Stomach smooth muscle (tissue), 2 donors: ENCODE results near the gene ZDHHC11.
"Not testable (repeated sequence)": the region's sequence is repeated elsewhere in the genome, so short reads cannot be mapped to it uniquely, and the experiment has no call there.

Source experiments
- H3K27ac ChIP-seq: one replicate; pipeline ENCODE4 v1.7.0; 2013; ENCODE audit warnings: mild to moderate bottlenecking, low read length, inconsistent platforms
- H3K27me3 ChIP-seq, 2 donors: one replicate each; pipeline ENCODE4 v1.7.0; 2013; ENCODE audit warnings: low read length in 2 of 2; ENCODE audit not compliant: insufficient read depth in 2 of 2, control insufficient read depth in 1 of 2
- H3K36me3 ChIP-seq, 2 donors: one replicate each; pipeline ENCODE4 v1.7.0; 2013; ENCODE audit warnings: low read length in 2 of 2; ENCODE audit not compliant: control insufficient read depth in 2 of 2, insufficient read depth in 2 of 2
- H3K4me1 ChIP-seq: one replicate; pipeline ENCODE4 v1.7.0; 2013; ENCODE audit warnings: low read length; ENCODE audit not compliant: control insufficient read depth, insufficient read depth
- H3K4me3 ChIP-seq, 2 donors: one replicate each; pipeline ENCODE4 v1.7.0; 2013; ENCODE audit warnings: low read length in 2 of 2
- H3K9ac ChIP-seq, 2 donors: one replicate each; pipeline ENCODE4 v1.7.0; 2013; ENCODE audit warnings: low read length in 2 of 2, mild to moderate bottlenecking in 1 of 2
- H3K9me3 ChIP-seq, 2 donors: one replicate each; pipeline ENCODE4 v1.7.0; 2013; ENCODE audit warnings: low read length in 2 of 2; ENCODE audit not compliant: control insufficient read depth in 2 of 2
- donor health status: healthy.
- donor health status: Pancreatic carcinoma.

Gene ZDHHC11

GRCh38 chr5:856531-857425 is 6.0 kb upstream of the ZDHHC11 start:
- no peak overlapping the region for H3K27ac ChIP-seq
- H3K36me3 ChIP-seq: peaks cover 0 to 3% of the 10 kb centered on the region in 2 donors
- no peak overlapping the region for H3K9ac ChIP-seq
- no peaks in the 10 kb centered on the region for H3K9me3 ChIP-seq
- peaks cover 5 to 8% of the 10 kb centered on the region in 2 donors for H3K27me3 ChIP-seq
- H3K4me3 ChIP-seq: no peak overlapping the region
- no peaks in the 10 kb centered on the region for H3K4me1 ChIP-seq

GRCh38 chr5:855771-856530 is 5.2 kb upstream of the ZDHHC11 start:
- no peak overlapping the region for H3K27ac ChIP-seq
- H3K36me3 ChIP-seq: peaks cover 0 to 3% of the 10 kb centered on the region in 2 donors
- H3K4me3 ChIP-seq: no peak overlapping the region
- no peaks in the 10 kb centered on the region for H3K4me1 ChIP-seq
- H3K9me3 ChIP-seq: no peaks in the 10 kb centered on the region
- no peak overlapping the region for H3K9ac ChIP-seq
- H3K27me3 ChIP-seq: peaks cover 5 to 9% of the 10 kb centered on the region in 2 donors

GRCh38 chr5:854966-855743 is 4.4 kb upstream of the ZDHHC11 start:
- H3K27ac ChIP-seq: no peak overlapping the region
- H3K9me3 ChIP-seq: no peaks in the 10 kb centered on the region
- H3K27me3 ChIP-seq: peaks cover 7 to 14% of the 10 kb centered on the region in 2 donors
- H3K9ac ChIP-seq: no peak overlapping the region
- H3K36me3 ChIP-seq: peaks cover 0 to 3% of the 10 kb centered on the region in 2 donors
- no peak overlapping the region for H3K4me3 ChIP-seq
- H3K4me1 ChIP-seq: peaks cover 2% of the 10 kb centered on the region

DNA sequence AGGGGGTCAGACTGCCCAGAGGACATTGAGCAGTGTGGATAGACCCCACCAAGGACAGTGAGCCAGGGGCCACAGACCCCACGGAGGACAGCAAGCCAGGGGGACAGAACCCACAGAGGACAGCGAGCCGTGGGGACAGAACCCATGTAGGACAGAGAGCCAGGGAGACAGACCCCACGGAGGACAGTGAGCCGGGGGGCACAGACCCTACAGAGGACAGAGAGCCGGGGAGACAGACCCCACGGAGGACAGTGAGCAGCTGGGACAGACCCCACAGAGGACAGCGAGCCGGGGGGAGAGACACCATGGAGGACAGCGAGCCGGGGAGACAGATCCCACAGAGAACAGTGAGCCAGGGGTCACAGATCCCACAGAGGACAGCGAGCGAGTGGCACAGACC is 3.4 kb upstream of the ZDHHC11 start:
- Histone ChIP-seq H3K9ac (no peak overlapping the region), H3K4me1 (peaks cover 4% of the 10 kb centered on the region), H3K36me3 (peaks cover 0 to 2% of the 10 kb centered on the region in 2 donors), H3K27ac (no peak overlapping the region), H3K27me3 (peaks cover 12 to 18% of the 10 kb centered on the region in 2 donors), H3K4me3 (no peak overlapping the region), H3K9me3 (no peaks in the 10 kb centered on the region)

DNA sequence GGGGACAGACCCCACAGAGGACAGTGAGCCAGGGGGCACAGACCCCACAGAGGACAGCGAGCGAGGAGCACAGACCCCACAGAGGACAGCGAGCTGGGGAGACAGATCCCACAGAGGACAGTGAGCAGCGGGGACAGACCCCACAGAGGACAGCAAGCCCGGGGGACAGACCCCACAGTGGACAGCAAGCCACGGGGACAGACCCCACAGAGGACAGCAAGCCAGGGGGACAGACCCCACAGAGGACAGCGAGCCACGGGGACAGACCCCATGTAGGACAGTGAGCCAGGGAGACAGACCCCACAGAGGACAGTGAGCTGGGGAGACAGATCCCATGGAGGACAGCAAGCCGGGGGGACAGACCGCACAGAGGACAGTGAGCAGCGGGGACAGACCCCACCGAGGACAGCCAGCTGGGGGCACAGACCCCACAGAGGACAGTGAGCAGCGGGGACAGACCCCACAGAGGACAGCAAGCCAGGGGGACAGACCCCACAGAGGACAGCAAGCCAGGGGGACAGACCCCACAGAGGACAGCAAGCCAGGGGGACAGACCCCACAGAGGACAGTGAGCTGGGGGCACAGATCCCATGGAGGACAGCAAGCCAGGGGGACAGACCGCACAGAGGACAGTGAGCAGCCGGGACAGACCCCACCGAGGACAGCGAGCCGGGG is 2.8 kb upstream of the ZDHHC11 start:
- not testable (repeated sequence) for H3K9ac ChIP-seq, H3K4me1 ChIP-seq, H3K9me3 ChIP-seq, H3K27ac ChIP-seq, H3K36me3 ChIP-seq, H3K4me3 ChIP-seq
- peaks cover 12 to 18% of the 10 kb centered on the region in 2 donors for H3K27me3 ChIP-seq

GRCh38 chr5:852431-853401 is 1.9 kb upstream of the ZDHHC11 start:
- no peaks in the 10 kb centered on the region for H3K9me3 ChIP-seq
- H3K27ac ChIP-seq: no peak overlapping the region
- peaks cover 4% of the 10 kb centered on the region for H3K4me1 ChIP-seq
- H3K9ac ChIP-seq: no peak overlapping the region
- no peak overlapping the region for H3K4me3 ChIP-seq
- peaks cover 12 to 18% of the 10 kb centered on the region in 2 donors for H3K27me3 ChIP-seq
- H3K36me3 ChIP-seq: no peaks in the 10 kb centered on the region

GRCh38 chr5:852018-852417 is 1.2 kb upstream of the ZDHHC11 start:
- Histone ChIP-seq H3K27me3 (peaks cover 12 to 18% of the 10 kb centered on the region in 2 donors), H3K4me1 (peaks cover 4% of the 10 kb centered on the region), H3K4me3 (no peak overlapping the region), H3K9me3 (no peaks in the 10 kb centered on the region), H3K27ac (no peak overlapping the region), H3K9ac (no peak overlapping the region), H3K36me3 (no peaks in the 10 kb centered on the region)

DNA sequence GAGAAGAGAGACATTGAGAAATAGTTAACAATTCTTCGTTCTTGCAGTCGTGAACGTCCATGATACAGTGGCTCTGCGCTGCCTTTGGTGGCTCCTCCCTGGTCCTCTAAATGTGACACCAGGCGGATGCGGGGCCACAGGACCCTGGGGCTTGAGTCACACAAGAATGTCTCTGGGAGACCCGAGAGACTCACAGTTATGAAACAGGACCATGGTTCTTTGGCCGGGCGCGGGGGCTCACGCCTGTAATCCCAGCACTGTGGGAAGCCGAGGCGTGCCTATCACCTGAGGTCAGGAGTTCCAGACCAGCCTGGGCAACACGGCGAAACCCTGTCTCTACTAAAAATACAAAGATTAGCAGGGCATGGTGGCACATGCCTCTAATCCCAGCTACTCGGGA is 767 bp upstream of the ZDHHC11 start:
- Histone ChIP-seq H3K4me3 (no peak overlapping the region), H3K9ac (no peak overlapping the region), H3K27ac (no peak overlapping the region), H3K27me3 (peaks cover 12 to 18% of the 10 kb centered on the region in 2 donors), H3K4me1 (peaks cover 4% of the 10 kb centered on the region), H3K9me3 (no peaks in the 10 kb centered on the region), H3K36me3 (no peaks in the 10 kb centered on the region)

GRCh38 chr5:851076-851475 is 290 bp upstream of the ZDHHC11 start:
- no peaks in the 10 kb centered on the region for H3K9me3 ChIP-seq
- no peak overlapping the region for H3K9ac ChIP-seq
- H3K36me3 ChIP-seq: no peaks in the 10 kb centered on the region
- H3K27ac ChIP-seq: no peak overlapping the region
- peaks cover 12 to 18% of the 10 kb centered on the region in 2 donors for H3K27me3 ChIP-seq
- H3K4me1 ChIP-seq: peaks cover 4% of the 10 kb centered on the region
- no peak overlapping the region for H3K4me3 ChIP-seq
